Calu3 (cell line): ENCODE results near the gene IPPK. TPM values are rescaled to one million over a fixed set of nuclear protein-coding genes. Genes with fewer than 3 reads are reported as not detected.
"Not testable (repeated sequence)": the region's sequence is repeated elsewhere in the genome, so short reads cannot be mapped to it uniquely, and the experiment has no call there.

Experiments used
- BruUV-seq: library from RNA; stranded (reverse); fragments of 400-500 nt; replicated peaks from 2 replicates; lab custom pipeline; 2021; lab: Mats Ljungman, UMichigan
- CTCF ChIA-PET: fragments of 300-600 bp; sonication (Branson Sonifier 250); formaldehyde crosslinking; loops from one replicate; lab custom pipeline; 2022; ENCODE audit warnings: antibody characterized with exemption; lab: Charles Lee
- DNase-seq: peaks from one replicate; pipeline ENCODE4 v3.0.0; 2022
- H3K27ac Mint-ChIP-seq: one replicate; pipeline ENCODE4 v1.8.0; 2022; ENCODE audit warnings: mixed read lengths; ENCODE audit not compliant: unreplicated experiment
- H3K27me3 Mint-ChIP-seq: one replicate; pipeline ENCODE4 v1.8.0; 2022; ENCODE audit warnings: mixed read lengths; ENCODE audit not compliant: unreplicated experiment
- H3K36me3 Mint-ChIP-seq: one replicate; pipeline ENCODE4 v1.8.0; 2022; ENCODE audit warnings: mild to moderate bottlenecking, moderate library complexity, mixed read lengths; ENCODE audit not compliant: insufficient read depth, unreplicated experiment
- H3K4me1 Mint-ChIP-seq: one replicate; pipeline ENCODE4 v1.8.0; 2022; ENCODE audit warnings: mild to moderate bottlenecking, low read depth, mixed read lengths; ENCODE audit not compliant: unreplicated experiment
- H3K4me3 Mint-ChIP-seq: one replicate; pipeline ENCODE4 v1.8.0; 2022; ENCODE audit warnings: mild to moderate bottlenecking, low read depth, moderate library complexity, mixed read lengths; ENCODE audit not compliant: unreplicated experiment
- H3K9me3 Mint-ChIP-seq: one replicate; pipeline ENCODE4 v1.8.0; 2022; ENCODE audit warnings: low read depth, mixed read lengths; ENCODE audit not compliant: unreplicated experiment
- intact Hi-C: fragments of 100-400 bp; cut with micrococcal nuclease; formaldehyde crosslinking; loops from one replicate; pipeline ENCODE4 v1.10.0; 2022; ENCODE audit not compliant: unreplicated experiment
- total RNA-seq: library from RNA; stranded (reverse); gene quantifications from 2 replicates; pipeline ENCODE4 v1.2.3, GENCODE V29; 2022
- TF ChIP-seq, protein P1 (sequence below): fragments of 200-600 bp; IDR thresholded peaks from one replicate; pipeline ENCODE4 v1.8.0; 2022; ENCODE audit warnings: antibody characterized with exemption; ENCODE audit not compliant: unreplicated experiment

IPPK gene
- total RNA-seq, 1 experiment from 2014 or later: 8.9 TPM

DNA sequence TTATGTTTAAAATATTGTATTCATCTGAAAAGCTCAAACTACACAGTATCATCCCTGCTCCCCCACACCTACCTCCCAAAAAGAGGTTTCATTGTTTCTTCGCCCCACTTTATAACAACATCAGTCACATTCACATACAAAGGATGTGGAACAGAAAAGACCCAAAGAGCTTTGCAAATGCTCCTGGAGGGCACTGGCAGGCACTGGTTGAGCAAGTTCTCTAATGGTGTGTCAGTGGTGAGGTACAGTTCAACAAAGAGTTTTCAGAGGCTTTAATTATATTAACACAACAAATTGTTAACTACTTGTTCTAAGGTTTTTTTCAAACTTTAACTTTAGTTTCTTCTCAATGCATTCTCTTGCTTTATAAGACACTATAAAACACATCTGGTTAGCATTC is 80.0 kb downstream of the IPPK start:
- H3K27me3 Mint-ChIP-seq: no peaks in the 10 kb centered on the region
- TF ChIP-seq, protein P1, sequence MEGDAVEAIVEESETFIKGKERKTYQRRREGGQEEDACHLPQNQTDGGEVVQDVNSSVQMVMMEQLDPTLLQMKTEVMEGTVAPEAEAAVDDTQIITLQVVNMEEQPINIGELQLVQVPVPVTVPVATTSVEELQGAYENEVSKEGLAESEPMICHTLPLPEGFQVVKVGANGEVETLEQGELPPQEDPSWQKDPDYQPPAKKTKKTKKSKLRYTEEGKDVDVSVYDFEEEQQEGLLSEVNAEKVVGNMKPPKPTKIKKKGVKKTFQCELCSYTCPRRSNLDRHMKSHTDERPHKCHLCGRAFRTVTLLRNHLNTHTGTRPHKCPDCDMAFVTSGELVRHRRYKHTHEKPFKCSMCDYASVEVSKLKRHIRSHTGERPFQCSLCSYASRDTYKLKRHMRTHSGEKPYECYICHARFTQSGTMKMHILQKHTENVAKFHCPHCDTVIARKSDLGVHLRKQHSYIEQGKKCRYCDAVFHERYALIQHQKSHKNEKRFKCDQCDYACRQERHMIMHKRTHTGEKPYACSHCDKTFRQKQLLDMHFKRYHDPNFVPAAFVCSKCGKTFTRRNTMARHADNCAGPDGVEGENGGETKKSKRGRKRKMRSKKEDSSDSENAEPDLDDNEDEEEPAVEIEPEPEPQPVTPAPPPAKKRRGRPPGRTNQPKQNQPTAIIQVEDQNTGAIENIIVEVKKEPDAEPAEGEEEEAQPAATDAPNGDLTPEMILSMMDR: no peak
- no TSS peak for BruUV-seq

DNA sequence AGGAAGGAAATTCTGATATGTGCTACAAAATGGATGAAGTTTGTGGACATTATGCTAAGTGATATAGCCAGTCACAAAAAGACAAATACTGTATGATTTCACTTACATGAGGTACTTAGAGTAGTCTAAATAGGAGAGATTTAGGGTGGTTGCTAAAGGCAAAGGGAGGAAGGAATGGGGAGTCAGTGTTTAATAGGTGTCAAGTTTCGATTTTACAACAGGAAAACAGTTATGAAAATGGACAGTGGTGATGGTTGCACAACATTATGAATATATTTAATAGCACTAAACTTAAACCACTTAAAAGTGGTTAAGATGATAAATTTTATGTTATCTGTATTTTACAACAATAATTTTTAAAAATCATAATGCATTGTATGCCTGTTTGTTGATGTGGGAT is 93.8 kb downstream of the IPPK start:
- Mint-ChIP-seq H3K27ac (no peak overlapping the region), H3K9me3 (no peaks in the 10 kb centered on the region), H3K36me3 (no peaks in the 10 kb centered on the region), H3K4me1 (no peaks in the 10 kb centered on the region), H3K4me3 (no peak overlapping the region), H3K27me3 (no peaks in the 10 kb centered on the region)
- CTCF ChIA-PET: no interaction called here
- no TSS peak for BruUV-seq
- DNase-seq: no peak
- TF ChIP-seq, protein P1: no peak
- intact Hi-C loops: no loop called here

More for the DNA sequence above, 80.0 kb downstream of the IPPK start:
- Mint-ChIP-seq H3K9me3 (peaks cover 4% of the 10 kb centered on the region), H3K4me3 (no peak overlapping the region), H3K4me1 (no peaks in the 10 kb centered on the region), H3K27ac (no peak overlapping the region), H3K36me3 (no peaks in the 10 kb centered on the region)
- intact Hi-C loops: no loop called here
- DNase-seq: no peak
- CTCF ChIA-PET: no interaction called here

DNA sequence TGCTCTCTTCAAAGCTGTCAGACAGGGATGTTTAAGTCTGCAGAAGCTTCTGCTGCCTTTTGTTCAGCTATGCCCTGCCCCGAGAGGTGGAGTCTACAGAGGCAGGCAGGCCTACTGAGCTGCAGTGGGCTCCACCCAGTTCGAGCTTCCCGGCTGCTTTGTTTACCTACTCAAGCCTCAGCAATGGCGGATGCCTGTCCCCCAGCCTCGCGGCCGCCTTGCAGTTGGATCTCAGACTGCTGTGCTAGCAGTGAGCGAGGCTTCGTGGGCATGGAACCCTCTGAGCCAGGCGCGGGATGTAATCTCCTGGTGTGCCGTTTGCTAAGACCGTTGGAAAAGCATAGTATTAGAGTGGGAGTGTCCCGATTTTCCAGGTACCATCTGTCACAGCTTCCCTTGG is 96.3 kb downstream of the IPPK start:
- H3K36me3 Mint-ChIP-seq, H3K27me3 Mint-ChIP-seq, BruUV-seq, H3K9me3 Mint-ChIP-seq, H3K4me1 Mint-ChIP-seq, intact Hi-C loops, DNase-seq, CTCF ChIA-PET, H3K4me3 Mint-ChIP-seq, H3K27ac Mint-ChIP-seq: not testable (repeated sequence)

DNA sequence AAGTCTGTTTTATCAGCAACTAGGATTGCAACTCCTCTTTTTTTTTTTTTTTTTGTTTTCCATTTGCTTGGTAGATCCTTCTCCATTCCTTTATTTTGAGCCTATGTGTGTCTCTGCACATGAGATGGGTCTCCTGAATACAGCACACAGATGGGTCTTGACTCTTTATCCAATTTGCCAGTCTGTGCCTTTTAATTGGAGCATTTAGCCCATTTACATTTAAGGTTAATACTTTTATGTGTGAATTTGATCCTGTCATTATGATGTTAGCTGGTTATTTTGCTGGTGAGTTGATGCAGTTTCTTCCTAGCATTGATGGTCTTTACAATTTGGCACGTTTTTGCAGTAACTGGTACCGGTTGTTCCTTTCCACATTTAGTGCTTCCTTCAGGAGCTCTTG is 98.1 kb downstream of the IPPK start:
- DNase-seq, BruUV-seq, intact Hi-C loops, H3K4me3 Mint-ChIP-seq, H3K27ac Mint-ChIP-seq, H3K9me3 Mint-ChIP-seq, H3K4me1 Mint-ChIP-seq, H3K36me3 Mint-ChIP-seq, H3K27me3 Mint-ChIP-seq: not testable (repeated sequence)
- CTCF ChIA-PET: interaction anchor here (0.7 kb wide), 1 partner anchor 42 kb away, joined by 3 read pairs; no protein-coding TSS in a partner anchor

DNA sequence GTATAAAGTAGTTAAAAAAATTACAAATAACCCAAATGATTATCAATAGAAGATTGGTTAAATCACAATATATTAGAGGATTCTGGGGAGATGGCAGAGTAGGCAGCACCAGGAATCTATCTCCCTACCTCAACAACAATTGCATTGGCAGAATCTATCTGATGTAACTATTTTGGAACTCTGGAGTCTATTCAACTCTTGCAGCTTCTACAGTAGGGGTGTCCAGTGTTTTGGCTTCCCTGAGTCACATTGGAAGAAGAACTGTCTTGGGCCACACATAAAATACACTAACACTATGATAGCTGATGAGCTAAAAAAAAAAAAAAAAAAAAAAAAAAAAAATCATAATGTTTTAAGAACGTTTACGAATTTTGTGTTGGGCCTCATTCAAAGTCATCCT is 104.9 kb downstream of the IPPK start:
- no peak overlapping the region for H3K27ac Mint-ChIP-seq
- intact Hi-C loops: no loop called here
- no TSS peak for BruUV-seq
- CTCF ChIA-PET: interaction anchor here (0.6 to 0.7 kb wide), 3 partner anchors 10 to 507 kb away, joined by 3 to 4 read pairs (median 3); no protein-coding TSS in a partner anchor
- H3K27me3 Mint-ChIP-seq: no peaks in the 10 kb centered on the region
- TF ChIP-seq, protein P1: no peak
- no peak overlapping the region for H3K4me3 Mint-ChIP-seq
- no peaks in the 10 kb centered on the region for H3K36me3 Mint-ChIP-seq
- no peaks in the 10 kb centered on the region for H3K9me3 Mint-ChIP-seq
- H3K4me1 Mint-ChIP-seq: no peaks in the 10 kb centered on the region
- DNase-seq: no peak
